GM21447 (cell line): ENCODE results near the gene SLC66A2.
"Not testable (repeated sequence)": the region's sequence is repeated elsewhere in the genome, so short reads cannot be mapped to it uniquely, and the experiment has no call there.

Experiments used
- ATAC-seq: cut with Tn5 transposase; IDR thresholded peaks from one replicate; pipeline ENCODE4 v1.9.1; 2021; ENCODE audit not compliant: unreplicated experiment

SLC66A2 gene

DNA sequence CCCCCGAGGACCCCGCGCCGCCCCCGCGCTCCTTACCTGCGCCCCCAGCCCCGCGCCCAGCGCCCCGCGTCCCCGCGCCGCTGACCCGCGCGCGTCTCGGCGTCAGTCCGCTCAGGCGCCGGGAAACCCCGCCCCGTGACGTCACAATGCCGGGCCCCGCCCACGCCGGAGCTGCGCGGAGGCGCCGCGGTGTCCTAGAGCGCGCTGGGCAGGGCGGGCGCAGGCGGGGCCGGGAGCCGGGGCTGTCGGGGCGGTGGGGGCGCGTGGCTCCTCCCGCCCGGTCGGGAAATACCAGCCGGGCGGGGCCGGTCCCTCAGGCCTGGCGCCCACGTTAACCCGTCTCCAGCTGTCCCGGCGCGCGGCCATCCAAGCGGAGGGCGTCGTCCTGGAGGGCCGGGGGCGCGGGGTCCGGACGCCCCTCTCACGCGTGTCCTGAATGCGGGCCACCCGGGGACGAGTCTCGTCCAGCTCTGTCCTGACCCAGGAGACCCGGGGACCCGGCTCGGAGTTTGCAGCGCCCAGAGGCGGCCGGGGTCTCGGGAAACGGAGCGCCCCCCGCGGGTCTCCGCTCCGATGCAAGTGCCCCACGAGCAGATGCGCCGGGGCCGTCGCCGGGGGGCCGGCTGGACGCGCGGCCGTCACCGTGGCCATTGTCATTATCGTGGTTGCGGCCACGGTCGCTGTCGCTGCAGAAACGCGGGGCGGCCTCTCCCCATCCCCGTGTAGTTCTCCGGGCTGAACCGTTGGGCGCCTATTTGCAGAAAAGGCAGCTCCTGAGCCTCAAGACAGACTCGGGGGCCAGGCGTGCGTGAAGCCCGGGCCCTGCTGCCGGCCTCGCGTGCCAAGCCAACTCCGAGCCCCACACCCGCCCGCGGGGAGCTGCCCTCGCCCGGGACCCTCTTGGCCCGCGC is at the start of gene SLC66A2:
TSS of gene SLC66A2 (minus strand) at position 109 of the 911 bp plus-strand sequence. CDS start 727 bp downstream, outside the sequence.
- ATAC-seq, result peak; percentile 57

DNA sequence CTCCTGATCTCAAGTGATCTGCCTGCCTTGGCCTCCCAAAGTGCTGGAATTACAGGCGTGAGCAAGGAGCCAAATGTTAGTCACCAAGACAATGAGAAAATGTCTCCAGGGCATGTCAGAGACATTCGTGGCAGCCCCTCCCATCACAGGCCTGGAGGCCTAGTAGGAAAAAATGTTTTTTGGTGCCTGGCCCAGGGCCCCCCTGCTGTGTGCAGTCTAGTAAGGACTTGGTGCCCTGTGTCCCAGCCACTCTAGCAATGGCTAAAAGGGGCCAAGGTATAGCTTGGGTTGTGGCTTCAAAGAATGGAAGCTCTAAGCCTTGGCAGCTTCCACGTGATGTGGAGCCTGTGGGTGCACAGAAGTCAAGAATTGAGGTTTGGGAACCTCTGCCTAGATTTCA is 49.4 kb upstream of the SLC66A2 start:
- no peak for ATAC-seq

DNA sequence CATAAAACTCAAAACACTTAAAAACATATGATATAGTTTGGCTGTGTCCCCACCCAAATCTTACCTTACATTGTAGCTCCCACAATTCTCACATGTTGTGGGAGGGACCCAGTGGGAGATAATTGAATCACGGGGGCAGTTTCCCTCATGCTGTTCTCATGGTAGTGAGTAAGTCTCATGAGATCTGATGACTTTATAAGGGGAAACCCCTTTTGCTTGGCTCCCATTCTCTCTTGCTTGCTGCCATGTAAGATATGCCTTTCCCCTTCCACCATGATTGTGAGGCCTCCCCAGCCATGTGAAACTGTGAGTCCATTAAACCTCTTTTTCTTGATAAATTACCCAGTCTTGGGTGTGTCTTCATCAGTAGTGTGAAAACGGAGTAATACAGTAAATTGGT is 48.2 kb upstream of the SLC66A2 start:
- ATAC-seq, result not testable (repeated sequence)

DNA sequence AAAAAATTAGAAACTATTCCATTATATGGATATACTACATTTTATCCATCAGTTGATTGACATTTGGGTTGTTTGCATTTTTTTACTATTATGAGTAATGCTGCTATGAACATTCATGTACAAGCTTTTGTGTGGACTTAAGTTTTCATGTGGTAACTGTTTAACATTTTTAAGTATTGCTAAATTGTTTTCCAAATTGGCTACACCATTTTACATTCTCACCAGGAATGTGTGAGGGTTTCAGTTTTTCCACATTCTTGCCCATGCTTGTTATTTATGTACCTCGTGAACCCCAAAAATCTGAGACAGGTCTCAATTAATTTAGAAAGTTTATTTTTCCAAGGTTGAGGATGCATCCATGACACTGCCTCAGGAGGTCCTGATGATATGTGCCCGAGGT is 40.0 kb upstream of the SLC66A2 start:
- ATAC-seq, result no peak

DNA sequence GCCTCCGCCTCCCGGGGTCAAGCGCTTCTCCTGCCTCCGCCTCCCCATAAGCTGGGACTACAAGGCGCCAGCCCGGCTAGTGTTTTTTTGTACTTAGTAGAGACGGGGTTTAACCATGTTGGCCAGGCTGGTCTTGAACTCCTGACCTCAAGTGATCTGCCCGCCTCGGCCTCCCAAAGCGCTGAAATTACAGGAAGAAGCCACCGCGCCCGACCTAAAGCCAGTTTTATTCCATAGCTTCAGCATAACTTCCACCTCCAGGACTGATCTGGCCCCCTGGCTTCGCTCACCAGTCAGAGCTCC is 37.7 kb upstream of the SLC66A2 start:
- no peak for ATAC-seq

DNA sequence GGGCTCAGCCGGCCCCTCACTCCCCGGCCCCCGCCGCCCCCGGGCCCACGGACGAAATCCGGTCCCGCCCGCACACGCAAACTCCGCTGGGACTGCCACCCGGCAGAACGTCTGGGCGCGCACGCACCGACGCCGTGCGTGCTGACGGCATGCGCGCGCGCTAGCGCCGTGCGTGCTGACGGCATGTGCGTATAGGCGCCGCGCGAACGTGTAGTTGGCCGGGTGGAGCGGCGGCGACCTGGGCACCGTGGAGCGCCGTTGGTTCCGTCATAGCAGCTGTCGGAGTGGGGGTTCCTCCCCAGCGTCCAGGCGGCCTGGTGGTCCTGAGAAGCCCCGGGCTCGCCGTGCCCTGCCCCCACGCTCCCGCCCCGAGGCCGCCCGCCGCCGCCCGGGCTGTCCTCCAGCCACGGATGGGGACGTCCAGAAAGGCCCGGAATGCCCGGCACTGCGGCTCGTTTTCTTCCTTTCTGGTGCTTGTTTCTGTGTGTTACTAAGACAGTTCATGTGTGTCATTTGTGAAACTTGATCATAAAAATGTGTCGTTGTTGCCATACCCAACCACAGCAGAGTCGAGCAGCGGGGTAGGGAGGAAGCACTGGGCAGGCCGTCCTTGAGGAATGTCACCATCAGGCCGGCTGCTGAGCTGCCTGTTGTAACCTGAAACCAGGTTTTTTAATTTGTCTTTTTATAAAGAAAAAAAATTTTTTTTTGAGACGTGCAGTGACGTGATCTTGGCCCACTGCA is 37.2 kb upstream of the SLC66A2 start, which contains the start of gene TXNL4A:
TSS of gene TXNL4A (minus strand) at position 113 of the 744 bp plus-strand sequence. CDS start 171 bp downstream, outside the sequence.
- peak; percentile 93 for ATAC-seq

DNA sequence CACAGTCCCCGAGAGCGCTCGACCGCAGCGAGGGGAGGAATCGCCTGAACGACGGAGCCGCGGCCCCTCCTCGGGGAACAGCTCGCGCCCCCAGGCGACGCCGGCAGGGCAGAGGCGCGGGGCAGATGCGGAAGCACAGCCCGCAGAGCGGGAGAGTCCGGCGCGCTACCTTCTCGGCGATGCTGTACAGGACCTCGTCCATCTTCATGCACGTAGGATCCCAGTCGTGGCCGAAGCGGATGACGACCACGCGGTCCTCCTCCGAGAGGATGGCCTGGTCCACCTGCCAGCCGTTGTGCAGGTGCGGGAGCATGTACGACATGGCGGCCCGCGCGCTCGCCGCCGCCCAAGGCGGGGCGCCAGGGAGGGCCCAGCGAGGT is 36.6 kb upstream of the SLC66A2 start:
- peak; percentile 64 for ATAC-seq

DNA sequence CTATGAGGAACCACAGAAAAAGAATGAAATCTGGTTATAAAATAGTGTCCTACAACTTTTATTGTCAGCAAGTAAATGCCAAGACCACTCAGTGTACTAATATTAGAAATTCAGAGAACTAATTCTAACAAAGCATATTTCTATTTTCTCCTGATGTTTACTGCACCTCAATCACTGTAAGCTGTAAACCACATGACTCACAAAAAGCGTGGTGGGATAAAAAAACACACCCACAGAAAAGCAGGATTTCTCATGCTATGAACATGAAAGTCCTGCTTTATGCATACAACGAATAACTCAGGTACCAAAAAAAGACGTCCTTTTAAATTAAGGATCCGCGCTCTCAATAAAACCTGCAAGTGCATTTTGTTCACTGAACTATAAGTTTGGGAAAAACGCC is 36.1 kb upstream of the SLC66A2 start:
- no peak for ATAC-seq

DNA sequence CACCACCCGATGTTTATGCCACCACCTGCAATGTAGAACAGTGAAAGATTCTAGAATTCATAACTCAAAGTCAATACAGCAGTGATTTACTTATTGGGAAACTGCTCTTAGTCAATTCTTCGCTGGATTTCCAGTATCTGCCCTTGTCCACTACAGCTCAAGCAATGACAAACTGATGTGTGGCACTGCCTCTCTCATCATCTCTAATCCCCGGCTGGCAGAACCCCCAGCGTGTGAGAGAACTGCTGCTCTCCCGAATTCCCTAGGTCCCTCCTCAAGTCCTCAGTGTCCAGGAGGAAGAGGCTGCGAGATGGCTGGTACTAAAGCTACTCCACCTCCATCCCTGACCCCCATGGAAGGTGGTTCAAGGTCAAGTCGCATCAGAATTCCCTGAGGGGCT is 35.3 kb upstream of the SLC66A2 start:
- ATAC-seq, result no peak

DNA sequence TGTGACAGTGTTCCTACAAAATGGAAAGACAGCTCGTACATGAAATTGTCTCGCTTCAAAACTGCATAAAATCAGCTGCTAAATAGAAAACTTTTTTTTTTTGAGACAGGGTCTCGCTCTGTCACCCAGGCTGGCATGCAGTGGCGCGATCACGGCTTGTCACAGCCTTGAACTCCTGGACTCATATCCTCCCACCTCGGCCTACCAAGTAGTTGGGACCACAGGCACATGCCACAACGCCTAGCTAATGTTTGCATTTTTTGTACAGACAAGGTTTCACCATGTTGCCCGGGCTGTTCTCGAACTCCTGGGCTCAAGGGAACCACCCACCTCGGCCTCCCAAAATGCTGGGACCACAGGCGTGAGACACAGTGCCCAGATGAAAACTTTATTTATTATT is 33.7 kb upstream of the SLC66A2 start:
- no peak for ATAC-seq

DNA sequence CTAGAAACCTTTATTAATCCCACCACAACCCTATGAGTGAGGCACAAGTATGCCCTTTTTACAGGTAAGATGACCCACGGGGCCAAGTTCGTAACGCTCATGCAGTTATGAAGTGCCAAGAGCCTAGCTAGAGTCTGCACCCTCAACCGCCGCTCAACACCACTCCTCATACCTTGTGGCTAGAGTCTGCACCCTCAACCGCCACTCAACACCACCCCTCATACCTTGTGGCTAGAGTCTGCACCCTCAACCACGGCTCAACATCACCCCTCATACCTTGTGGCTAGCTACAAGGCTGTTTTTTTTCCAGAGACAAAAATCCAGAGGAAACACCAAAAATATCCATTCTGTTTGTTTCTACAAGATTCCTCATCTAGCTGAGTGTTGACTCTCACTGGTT is 32.3 kb upstream of the SLC66A2 start:
- no peak for ATAC-seq

DNA sequence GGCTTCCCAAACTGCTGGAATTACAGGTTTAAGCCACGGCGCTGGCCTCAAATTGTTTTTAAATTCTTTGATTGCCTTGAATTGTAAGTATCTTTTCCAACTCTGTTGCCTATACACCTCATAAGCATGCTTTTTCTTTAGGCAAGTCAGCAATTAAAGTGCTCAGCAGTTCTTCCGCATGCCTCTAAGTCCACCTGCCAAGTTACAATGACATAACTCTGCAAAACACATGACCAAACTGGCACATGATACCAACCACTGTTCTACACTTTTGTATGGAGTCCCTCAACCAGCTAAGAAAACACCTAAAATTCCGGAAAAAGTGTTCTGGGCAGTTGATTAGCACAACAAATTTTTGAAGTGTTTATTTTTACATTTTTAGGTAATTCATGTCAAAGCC is 31.8 kb upstream of the SLC66A2 start:
- ATAC-seq, result no peak

DNA sequence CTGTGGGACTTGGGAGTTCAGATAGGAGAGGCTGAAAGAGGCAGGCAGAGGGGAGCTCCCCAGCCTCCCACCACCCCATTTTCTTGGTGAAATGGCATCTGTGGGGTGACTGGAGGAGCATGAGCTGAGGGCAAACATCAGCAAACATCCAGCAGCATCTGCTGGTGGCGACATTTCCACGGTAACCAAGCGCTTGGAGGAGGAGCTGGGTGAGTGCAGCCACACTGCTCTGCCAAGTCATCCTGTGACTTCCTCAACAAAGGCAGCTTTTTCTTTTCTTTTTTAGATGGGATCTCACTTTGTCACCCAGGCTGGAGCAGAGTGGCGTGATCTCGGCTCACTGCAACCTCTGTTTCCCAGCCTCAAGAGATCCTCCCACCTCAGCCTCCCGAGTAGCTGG is 31.3 kb upstream of the SLC66A2 start:
- no peak for ATAC-seq

DNA sequence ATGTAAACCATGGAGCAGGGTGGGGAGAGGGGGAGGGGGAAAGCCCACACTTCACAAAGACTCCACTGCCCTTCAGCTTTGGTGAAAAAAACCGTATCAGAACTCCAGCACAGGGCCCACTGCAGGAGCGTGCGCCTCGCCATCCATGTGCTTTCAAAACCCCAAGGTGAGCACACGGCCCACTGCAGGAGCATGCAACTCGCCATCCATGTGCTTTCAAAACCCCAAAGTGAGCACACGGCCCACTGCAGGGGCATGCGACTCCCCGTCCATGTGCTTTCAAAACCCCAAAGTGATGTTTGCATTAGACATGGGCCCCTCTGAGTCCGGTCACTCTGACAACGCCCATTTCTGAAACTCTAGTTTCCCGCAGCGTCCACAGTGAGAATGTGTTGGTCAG is 29.1 kb upstream of the SLC66A2 start:
- no peak for ATAC-seq

DNA sequence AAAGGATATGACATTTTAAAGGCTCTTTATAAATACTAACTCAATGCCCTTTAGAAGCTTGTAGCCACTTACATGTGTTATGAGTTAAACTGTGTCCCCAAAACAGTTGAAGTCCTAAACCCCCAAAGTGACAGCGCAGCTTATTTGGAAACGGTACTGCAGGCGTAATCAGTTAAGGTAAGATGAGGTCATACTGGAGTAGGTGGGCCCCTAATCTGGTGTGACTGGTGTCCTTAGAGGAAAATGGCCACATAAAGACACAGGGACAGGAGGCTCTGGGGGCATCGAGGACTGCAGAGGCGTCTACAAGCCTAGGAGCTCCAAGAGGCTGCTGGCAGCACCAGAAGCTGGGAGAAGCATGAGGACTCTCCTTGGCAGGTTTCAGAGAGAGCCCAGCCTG is 28.4 kb upstream of the SLC66A2 start:
- no peak for ATAC-seq

DNA sequence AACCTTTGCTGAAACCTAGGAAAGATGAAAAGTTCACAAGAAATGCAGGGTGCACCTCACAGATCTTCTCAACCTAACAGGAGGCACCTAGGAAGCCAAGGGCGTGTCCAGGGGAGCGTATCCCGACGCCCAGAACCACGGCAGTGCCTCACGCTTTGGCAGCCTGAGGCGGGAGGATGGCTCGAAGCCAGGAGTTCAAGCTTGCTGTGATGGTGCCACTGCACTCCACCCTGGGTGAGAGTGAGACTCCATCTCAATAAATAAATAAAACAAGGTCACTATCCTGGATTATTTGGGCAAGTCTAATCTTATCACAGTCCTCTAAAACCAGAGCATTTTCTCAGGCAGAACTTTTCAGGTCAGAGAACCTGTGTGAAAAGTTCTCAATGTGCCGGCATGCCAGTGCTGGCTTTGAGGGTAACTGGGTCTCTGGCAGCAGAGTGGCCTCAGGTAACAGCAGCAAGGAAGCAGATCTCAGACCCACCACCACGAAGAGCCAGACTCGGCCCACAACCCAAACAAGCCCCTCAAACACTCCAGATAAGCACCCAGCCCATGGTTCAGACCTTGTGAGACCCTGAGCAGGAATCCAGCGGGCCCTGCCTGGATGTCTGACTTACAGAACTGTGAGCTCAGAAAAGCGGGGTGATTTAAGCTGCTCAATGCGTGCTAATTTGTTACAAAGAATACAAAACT is 24.7 kb upstream of the SLC66A2 start:
- no peak for ATAC-seq

DNA sequence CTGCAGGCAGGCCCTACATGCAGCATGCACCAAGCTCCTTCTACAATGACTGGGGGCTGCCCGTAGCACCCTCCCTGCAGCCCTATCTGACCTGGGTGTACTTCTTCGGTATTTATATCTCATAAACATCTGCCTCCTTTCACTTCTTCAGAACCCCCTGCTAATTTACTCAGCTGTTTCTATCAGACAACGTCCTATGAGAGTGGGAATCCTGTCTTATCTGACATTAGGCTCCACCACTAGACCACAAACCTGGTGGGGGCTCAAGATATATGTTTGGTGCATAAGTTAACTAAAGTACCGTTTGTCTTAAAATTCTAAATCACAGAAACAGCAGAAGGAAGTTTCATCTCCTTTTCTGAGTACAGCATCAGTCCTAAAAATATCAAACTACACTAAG is 23.6 kb upstream of the SLC66A2 start:
- no peak for ATAC-seq

DNA sequence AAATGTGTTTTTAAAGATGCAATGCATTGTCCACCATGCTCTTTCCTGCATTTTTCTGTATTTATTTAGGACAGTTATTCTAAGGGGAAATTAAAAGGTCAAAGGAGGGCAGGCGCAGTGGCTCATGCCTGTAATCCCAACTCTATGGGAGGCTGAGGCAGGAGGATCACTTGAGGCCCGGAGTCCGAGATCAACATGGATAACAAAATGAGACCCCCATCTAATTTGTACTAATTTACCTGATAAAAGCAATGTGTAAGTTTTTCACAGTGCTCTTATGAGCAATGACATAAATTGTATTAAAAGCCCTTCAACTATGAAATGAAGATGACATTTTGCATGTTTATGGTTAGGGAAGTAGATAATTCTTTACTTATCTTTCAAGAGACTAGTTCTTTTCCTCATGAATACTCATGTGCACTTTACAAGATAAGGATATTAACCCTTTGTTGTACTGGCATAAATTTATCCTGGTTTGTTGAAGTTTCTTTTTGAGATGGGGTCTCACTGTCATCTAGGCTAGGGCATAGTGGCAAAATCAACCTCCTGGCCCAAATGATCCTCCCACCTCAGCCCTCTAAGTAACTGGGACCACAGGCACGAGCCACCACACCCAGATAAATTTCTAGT is 22.7 kb upstream of the SLC66A2 start:
- no peak for ATAC-seq

DNA sequence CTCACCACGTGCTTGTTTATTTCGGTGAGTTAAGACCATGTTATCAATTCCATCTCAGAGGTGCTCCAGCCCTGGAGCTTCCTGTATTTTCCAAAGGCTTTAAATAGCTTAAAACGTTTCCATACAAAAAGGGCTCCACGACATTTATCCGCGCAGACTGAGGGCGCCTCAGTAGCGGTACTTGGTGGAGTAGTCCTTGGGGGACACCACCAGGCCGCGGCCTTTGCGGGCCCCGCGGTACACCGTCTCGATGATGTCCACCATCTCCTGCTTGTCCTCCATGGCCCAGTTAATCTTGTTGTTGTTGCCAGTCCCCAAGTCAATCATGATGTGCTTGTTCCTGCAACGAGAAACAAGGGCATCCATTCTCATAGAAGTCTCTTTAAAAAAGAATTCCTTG is 22.1 kb upstream of the SLC66A2 start:
- ATAC-seq, result no peak

DNA sequence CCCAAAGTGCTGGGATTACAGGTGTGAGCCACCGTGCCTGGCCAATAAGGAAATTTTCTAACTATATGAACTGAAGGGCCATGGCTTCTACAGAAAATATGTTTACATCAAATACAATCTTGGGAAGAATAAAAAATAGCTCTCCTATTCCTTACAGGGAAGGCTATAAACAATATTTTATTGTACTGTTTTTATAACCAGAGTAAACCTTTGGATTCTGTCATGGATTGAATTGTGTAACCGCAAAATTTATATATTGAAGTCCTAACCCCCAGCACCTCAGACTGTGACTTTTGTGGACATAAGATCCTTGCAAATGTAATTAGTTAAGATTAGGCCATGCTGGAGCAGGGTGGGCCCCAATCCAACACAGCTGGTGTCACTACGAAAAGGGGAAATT is 21.3 kb upstream of the SLC66A2 start:
- ATAC-seq, result no peak

DNA sequence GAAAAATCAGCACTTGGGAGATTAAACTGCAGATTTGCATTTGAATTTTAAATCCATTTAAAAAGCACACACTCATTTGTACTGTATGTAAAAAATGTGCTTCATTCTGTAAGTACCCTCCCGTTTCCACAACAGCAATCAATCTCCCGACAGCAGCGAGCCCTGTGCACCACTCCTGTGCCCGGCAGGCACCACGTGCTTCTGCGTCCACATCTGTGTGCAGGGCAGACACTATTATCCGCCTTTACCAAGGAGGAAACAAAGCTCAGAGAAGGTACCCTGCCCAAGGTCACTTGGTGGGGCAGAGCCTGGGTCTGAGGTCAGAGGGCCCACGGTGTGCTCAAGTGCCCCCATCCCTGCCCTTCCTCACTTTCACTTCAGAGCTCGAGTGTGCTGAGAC is 20.5 kb upstream of the SLC66A2 start:
- ATAC-seq, result no peak
